Neural progenitor cell (in vitro differentiated cells): ENCODE results near the gene SYNGR3. TPM values are rescaled to one million over a fixed set of nuclear protein-coding genes. Genes with fewer than 3 reads are reported as not detected.
A peak's percentile ranks its signal among the peaks of the same experiment; 100 is the strongest.

ENCODE experiments used
- DNase-seq: peaks from one replicate; pipeline ENCODE4 v3.0.0-alpha.2; 2016; ENCODE audit warnings: low spot score
- H2AFZ ChIP-seq: fragments of 200-600 bp; sonication (generic); replicated peaks from 2 replicates; pipeline ENCODE4 v1.6.1; 2016; ENCODE audit warnings: antibody characterized with exemption
- H3F3A ChIP-seq: fragments of 200-600 bp; sonication (generic); 2 replicates; pipeline ENCODE4 v1.6.1; 2016; ENCODE audit warnings: antibody characterized with exemption, low read depth
- H3K27ac ChIP-seq: fragments of 200-600 bp; sonication (generic); 2 replicates; pipeline ENCODE4 v1.5.1; 2016; ENCODE audit warnings: mild to moderate bottlenecking
- H3K27me3 ChIP-seq: fragments of 200-600 bp; sonication (generic); 2 replicates; pipeline ENCODE4 v1.6.1; 2016; ENCODE audit warnings: mild to moderate bottlenecking, moderate library complexity
- H3K36me3 ChIP-seq: fragments of 200-600 bp; sonication (generic); 2 replicates; pipeline ENCODE4 v1.5.1; 2016
- H3K4me1 ChIP-seq: fragments of 200-600 bp; sonication (generic); 2 replicates; pipeline ENCODE4 v1.6.1; 2016; ENCODE audit warnings: mixed run types
- H3K4me2 ChIP-seq: fragments of 200-600 bp; sonication (generic); 2 replicates; pipeline ENCODE4 v1.6.1; 2016
- H3K4me3 ChIP-seq: fragments of 200-600 bp; sonication (generic); 2 replicates; pipeline ENCODE4 v1.5.1; 2016
- H3K79me2 ChIP-seq: fragments of 200-600 bp; sonication (generic); 2 replicates; pipeline ENCODE4 v1.6.1; 2016; ENCODE audit warnings: low read depth
- H3K9ac ChIP-seq: fragments of 200-600 bp; sonication (generic); 2 replicates; pipeline ENCODE4 v1.6.1; 2016
- H3K9me3 ChIP-seq: fragments of 200-600 bp; sonication (generic); 2 replicates; pipeline ENCODE4 v1.5.1; 2016; ENCODE audit warnings: low read depth
- H4K20me1 ChIP-seq: fragments of 200-600 bp; sonication (generic); 2 replicates; pipeline ENCODE4 v1.6.1; 2016; ENCODE audit warnings: low read depth
- H3K27ac Mint-ChIP-seq: 3 replicates; pipeline ENCODE4 v1.8.0; 2021; ENCODE audit warnings: mixed read lengths
- H3K27me3 Mint-ChIP-seq: 2 replicates; pipeline ENCODE4 v1.8.0; 2022; ENCODE audit warnings: low read depth, mild to moderate bottlenecking, inconsistent platforms, moderate library complexity, mixed read lengths; ENCODE audit not compliant: insufficient read depth
- H3K36me3 Mint-ChIP-seq: 3 replicates; pipeline ENCODE4 v1.8.0; 2021; ENCODE audit warnings: mixed read lengths
- H3K4me1 Mint-ChIP-seq: 3 replicates; pipeline ENCODE4 v1.8.0; 2021; ENCODE audit warnings: mixed read lengths
- H3K4me3 Mint-ChIP-seq: 3 replicates; pipeline ENCODE4 v1.8.0; 2021; ENCODE audit warnings: mild to moderate bottlenecking, moderate library complexity, mixed read lengths
- H3K9me3 Mint-ChIP-seq: 3 replicates; pipeline ENCODE4 v1.8.0; 2020; ENCODE audit warnings: mixed read lengths
- EZH2 ChIP-seq: fragments of 200-600 bp; sonication (generic); IDR thresholded peaks from 2 replicates; pipeline ENCODE4 v1.6.1; 2017; ENCODE audit warnings: antibody characterized with exemption, mild to moderate bottlenecking, moderate library complexity
- EZH2phosphoT487 ChIP-seq: fragments of 200-600 bp; sonication (generic); IDR thresholded peaks from 2 replicates; pipeline ENCODE4 v1.6.1; 2017; ENCODE audit warnings: antibody characterized with exemption
- total RNA-seq: library from RNA; depleted of rRNA; stranded (reverse); fragments of >200 nt; gene quantifications from 2 replicates; pipeline ENCODE4 v1.2.3, GENCODE V29; 2015; ENCODE audit warnings: low replicate concordance
- TF ChIP-seq, protein P1 (sequence below): fragments of 200-600 bp; sonication (generic); IDR thresholded peaks from 2 replicates; pipeline ENCODE4 v1.5.1; 2017; ENCODE audit warnings: antibody characterized with exemption, mild to moderate bottlenecking

Gene SYNGR3
- total RNA-seq, 1 donor from 2014 or later, result 4.4 TPM

- peaks cover 39% of the 10 kb centered on the region for H3K27me3 Mint-ChIP-seq
- H2AFZ ChIP-seq, result peak overlapping the region; percentile 94
Measured at GRCh38 chr16:2019921-2020831, 30.4 kb downstream of the SYNGR3 start.

DNA sequence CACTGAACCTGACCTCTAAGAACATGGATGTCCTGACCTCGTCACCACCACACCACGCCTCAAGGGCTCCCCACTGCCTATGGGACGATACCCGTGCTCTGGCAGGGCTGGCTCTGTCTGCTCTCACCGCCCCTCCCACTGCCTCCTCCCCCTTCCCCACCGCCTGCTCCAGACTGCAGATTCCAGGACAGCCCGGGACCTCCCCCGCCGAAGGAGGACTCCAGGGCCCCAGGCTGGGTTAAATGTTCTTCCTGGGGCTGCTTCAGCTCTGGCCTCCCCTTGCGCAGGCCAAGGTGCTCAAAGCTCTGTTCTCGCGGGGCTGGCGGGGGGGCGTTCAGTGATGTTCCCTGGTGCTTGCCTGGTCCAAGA is 32.9 kb downstream of the SYNGR3 start:
- Histone ChIP-seq H3K4me2 (peak overlapping the region; percentile 85), H3K27me3 (peaks cover 97% of the 10 kb centered on the region), H3K27ac (no peak overlapping the region), H3K79me2 (no peaks in the 10 kb centered on the region), H2AFZ (peak overlapping the region; percentile 83), H3K4me3 (peak overlapping the region; percentile 45), H3K36me3 (no peaks in the 10 kb centered on the region), H3K9me3 (no peaks in the 10 kb centered on the region), H3K4me1 (peaks cover 19% of the 10 kb centered on the region), H3K9ac (no peak overlapping the region), H3F3A (peaks cover 17% of the 10 kb centered on the region), H4K20me1 (no peaks in the 10 kb centered on the region)
- H3K27me3 Mint-ChIP-seq, result peaks cover 42% of the 10 kb centered on the region
- H3K27ac Mint-ChIP-seq, result no peak overlapping the region
- TF ChIP-seq EZH2phosphoT487, result no peak
- TF ChIP-seq, protein P1, sequence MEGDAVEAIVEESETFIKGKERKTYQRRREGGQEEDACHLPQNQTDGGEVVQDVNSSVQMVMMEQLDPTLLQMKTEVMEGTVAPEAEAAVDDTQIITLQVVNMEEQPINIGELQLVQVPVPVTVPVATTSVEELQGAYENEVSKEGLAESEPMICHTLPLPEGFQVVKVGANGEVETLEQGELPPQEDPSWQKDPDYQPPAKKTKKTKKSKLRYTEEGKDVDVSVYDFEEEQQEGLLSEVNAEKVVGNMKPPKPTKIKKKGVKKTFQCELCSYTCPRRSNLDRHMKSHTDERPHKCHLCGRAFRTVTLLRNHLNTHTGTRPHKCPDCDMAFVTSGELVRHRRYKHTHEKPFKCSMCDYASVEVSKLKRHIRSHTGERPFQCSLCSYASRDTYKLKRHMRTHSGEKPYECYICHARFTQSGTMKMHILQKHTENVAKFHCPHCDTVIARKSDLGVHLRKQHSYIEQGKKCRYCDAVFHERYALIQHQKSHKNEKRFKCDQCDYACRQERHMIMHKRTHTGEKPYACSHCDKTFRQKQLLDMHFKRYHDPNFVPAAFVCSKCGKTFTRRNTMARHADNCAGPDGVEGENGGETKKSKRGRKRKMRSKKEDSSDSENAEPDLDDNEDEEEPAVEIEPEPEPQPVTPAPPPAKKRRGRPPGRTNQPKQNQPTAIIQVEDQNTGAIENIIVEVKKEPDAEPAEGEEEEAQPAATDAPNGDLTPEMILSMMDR, result no peak
- H3K4me1 Mint-ChIP-seq, result peaks cover 22% of the 10 kb centered on the region
- peak overlapping the region; percentile 80 for H3K4me3 Mint-ChIP-seq
- DNase-seq, result peak; percentile 74
- no peaks in the 10 kb centered on the region for H3K9me3 Mint-ChIP-seq
- H3K36me3 Mint-ChIP-seq, result no peaks in the 10 kb centered on the region

More at GRCh38 chr16:2019921-2020831, 30.4 kb downstream of the SYNGR3 start:
- no peak overlapping the region for H3K9ac ChIP-seq
- TF ChIP-seq EZH2phosphoT487 (peak; percentile 89), EZH2 (peak; percentile 91)
- TF ChIP-seq, protein P1, result no peak
- peak overlapping the region; percentile 85 for H3K4me2 ChIP-seq
- Mint-ChIP-seq H3K27ac (no peak overlapping the region), H3K9me3 (no peaks in the 10 kb centered on the region), H3K36me3 (no peaks in the 10 kb centered on the region), H3K4me1 (peaks cover 16% of the 10 kb centered on the region), H3K4me3 (peak overlapping the region; percentile 71)
- DNase-seq, result peak; percentile 70
- peaks cover 4% of the 10 kb centered on the region for H3F3A ChIP-seq
- H3K4me3 ChIP-seq, result peak overlapping the region; percentile 44
- no peak overlapping the region for H3K27ac ChIP-seq
- peaks cover 90% of the 10 kb centered on the region for H3K27me3 ChIP-seq
- H3K36me3 ChIP-seq, result no peaks in the 10 kb centered on the region
- no peaks in the 10 kb centered on the region for H3K9me3 ChIP-seq
- no peaks in the 10 kb centered on the region for H4K20me1 ChIP-seq
- H3K4me1 ChIP-seq, result peaks cover 13% of the 10 kb centered on the region
- H3K79me2 ChIP-seq, result no peaks in the 10 kb centered on the region

- Mint-ChIP-seq H3K27ac (peak overlapping the region; percentile 96), H3K9me3 (no peaks in the 10 kb centered on the region), H3K4me1 (peaks cover 22% of the 10 kb centered on the region), H3K36me3 (no peaks in the 10 kb centered on the region), H3K4me3 (peak overlapping the region; percentile 84), H3K27me3 (peaks cover 40% of the 10 kb centered on the region)
- peak; percentile 93 for DNase-seq
- no peak for TF ChIP-seq EZH2phosphoT487
- TF ChIP-seq, protein P1, result peak; percentile 92
- TF ChIP-seq EZH2, result peak; percentile 34
- Histone ChIP-seq H3K4me1 (peaks cover 19% of the 10 kb centered on the region), H3K9me3 (no peaks in the 10 kb centered on the region), H4K20me1 (peaks cover 4% of the 10 kb centered on the region), H3K79me2 (no peaks in the 10 kb centered on the region), H3K4me3 (peak overlapping the region; percentile 45), H3K27ac (no peak overlapping the region), H3K9ac (no peak overlapping the region), H3K36me3 (no peaks in the 10 kb centered on the region), H2AFZ (peak overlapping the region; percentile 93), H3K27me3 (peaks cover 97% of the 10 kb centered on the region), H3F3A (peaks cover 17% of the 10 kb centered on the region), H3K4me2 (peak overlapping the region; percentile 85)
Measured at GRCh38 chr16:2023092-2024031, 33.6 kb downstream of the SYNGR3 start.
